Stimulated activated CD4-positive, alpha-beta T cell treated with anti-CD3 and anti-CD28 coated beads, TNF-alpha, amount 100 ng/mL, for 48 hours (primary cell): ENCODE results near the gene KIAA0513.

Experiments
- DNase-seq, 3 donors: peaks; one replicate each; pipeline ENCODE4 v3.0.0-alpha.2; 2020; ENCODE audit warnings: low read depth in 3 of 3

The KIAA0513 gene

DNA sequence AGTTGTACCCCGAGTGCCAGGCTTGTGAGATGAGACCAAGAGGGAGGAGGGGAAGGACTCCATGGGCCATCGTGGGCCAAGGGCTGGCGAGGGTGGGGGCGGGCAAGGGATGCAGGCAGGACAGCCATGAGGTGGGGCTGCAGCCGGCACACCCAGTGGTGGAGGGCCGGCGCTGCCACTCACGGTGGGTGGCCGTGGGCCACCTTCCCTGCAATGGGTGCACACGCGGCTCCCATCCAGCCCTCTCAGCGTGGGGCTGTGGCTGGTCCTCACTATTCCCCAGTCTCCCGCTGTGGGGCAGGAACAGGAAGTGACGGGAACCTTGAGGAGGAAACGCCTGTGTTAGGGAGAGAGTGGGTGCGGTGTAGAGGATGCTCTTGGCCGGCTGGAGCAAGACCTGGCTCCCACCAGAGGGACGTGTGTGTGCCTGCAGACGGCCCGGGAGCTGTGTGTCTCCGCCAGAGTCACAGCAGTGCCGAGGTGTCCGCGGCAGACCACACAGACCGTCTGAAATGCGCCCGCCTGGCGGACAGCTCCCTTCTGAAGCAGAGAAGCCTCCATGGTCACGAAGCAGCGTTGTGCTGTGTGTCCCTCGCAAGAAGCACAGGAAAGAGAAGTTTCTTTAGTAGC, 61.1 kb downstream of the KIAA0513 start:
- DNase-seq, result no peak

GRCh38 chr16:85089525-85089924, 61.9 kb downstream of the KIAA0513 start:
- DNase-seq, result no peak

DNA sequence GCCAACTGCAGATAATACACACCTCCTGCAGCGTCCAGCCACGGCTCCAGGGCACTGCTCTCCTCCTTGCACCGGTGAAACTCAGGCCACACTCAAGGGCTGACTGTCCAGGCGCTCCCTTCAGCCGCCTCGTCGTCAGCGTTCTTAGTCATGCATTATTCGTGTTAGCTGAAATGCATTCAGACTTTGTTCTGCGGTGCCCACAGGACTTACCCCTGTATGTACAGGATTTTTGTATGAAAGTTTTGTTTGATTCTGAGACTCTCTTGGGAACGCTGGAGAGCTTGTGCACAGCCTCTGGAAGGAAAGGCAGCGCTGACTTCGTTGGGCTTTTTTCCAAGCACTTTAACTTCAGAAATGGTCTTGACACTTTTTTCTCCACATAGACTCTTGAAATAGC, 62.6 kb downstream of the KIAA0513 start:
- no peak for DNase-seq

DNA sequence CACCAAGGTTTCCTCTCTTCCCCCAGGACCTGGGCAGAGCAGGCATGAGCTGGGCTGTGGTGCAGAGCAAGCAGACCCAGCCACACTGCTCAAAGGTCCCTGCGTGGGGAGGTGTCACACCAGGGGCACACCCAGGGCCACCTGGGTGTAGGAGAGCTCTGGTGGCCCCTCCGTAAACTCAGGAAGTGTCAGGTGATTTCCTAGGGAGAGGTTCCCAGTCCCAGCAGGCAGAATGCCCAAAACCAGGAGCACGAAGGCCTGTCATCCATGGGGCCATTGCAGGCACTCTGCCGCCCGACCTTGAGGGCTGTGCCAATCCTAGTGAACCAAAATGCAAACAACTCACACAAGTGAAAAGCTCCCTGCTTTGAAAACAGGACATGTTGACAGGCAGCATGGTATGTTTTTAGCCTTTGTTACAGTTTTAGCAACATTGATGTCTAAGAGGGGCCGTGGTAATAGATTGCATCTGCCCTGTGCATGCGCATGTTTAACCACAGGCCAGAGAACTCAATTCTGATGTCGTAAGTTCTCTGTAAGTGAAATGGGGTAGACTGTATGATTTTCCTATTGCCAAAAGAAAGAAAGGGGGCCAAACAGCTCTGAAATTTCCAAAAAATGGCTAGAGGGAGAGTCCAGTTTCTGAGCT, 63.4 kb downstream of the KIAA0513 start:
- no peak for DNase-seq

DNA sequence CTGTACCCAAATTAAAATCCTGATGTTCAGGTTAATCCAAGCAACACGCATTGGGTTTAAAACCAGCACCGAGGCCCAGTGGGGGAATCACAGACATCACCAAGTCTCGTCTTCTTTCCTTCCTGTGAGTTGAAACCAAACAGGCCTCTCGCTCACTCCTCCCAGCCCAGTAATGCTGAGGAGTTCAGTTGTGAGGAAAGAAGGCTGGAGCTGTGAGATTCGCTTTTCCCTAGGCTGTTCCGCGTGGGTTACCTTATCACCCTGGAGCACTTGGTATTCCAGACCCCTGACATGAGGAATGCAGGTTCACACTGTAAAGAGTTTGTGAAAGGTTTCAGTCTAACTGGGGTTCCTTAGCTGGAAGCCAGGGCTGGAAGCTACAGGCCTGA, 63.9 kb downstream of the KIAA0513 start:
- no peak for DNase-seq

DNA sequence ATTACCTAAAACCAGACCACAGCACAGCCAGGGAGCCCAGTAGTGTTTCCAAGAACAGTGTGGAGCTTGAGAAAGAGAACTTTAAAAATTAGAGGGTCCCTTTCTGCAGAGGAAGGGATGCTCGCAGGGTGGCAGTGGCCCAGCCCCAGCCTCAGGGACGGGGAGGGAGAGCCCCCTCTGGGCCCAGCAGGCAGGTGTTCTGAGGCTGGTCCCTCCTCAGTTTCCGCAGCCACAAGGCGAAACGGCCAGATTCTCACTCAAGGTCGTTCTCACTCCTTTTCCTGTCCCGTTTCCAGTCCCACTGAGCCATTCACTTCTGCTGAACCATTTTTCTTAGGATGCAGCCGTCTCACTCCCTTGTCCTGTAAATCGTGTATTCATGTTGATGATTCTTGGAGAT, 64.7 kb downstream of the KIAA0513 start:
- DNase-seq, result no peak

DNA sequence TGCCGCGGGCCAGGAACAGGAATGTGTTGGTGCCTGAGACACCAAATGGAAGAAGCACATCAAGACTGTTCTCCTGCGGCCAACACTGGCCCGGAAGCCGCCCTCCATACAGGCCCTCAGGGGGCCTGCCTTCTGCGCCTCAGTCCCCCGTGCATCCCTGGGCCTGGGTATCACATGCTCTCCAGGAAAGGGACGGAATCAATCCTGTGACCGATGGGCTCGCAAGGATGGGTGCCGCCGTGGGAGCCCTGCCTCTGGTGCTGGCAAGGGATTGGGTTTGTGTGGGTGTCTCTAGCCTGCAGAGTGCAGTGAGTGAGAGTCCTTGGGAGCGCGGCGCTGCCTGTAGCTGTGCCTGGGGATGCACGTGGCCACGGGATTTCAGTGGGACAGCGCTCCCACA, 65.3 kb downstream of the KIAA0513 start:
- no peak for DNase-seq

DNA sequence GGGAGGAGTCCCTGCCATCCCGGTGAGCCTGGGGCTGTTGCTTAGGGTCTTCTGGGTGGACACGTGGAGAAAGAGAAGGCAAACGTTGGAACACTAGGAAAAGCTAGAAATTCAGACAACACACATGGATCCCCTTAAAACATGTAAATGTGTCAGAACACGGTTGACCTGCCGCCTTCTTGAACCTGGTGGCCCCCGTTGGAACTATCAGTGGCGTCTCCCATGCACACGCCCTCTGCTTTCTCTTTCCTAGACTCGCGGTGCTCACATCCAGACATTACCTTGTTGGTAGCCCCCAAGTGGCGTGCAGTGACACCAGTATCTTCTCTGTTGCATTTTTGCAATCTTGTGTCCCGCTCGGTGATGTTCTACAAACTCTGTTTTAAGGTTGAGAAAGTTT, 66.1 kb downstream of the KIAA0513 start:
- DNase-seq, result no peak

DNA sequence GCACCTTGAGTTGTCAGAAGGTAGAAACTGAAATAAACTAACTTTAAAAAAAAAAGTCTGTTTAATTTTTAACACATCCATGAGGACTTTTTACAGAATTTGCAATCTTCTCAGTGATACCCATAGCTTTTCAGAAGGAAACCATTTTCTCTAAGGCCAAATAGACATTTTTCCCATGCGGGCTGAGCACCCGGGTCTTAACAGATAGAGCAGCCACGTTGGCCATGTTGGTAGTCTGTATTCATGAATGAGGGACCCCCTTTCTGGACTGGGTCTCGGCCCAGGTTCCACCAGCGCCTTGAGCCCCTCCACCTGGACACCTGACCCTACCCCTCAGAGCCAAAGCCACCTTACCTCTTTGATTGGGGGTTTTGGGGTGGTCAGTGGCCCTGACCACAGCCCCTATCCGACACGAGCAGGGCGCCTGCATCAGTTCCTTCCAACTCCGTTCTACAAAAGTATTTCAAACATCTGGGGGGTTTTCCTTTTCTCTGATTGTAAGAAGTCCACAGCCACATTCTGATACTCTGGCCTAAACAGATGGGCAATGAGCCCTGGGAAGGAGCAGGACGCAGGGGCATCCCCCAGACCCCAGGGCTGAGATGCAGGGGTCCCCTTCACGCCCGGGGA, 66.7 kb downstream of the KIAA0513 start:
- no peak for DNase-seq

DNA sequence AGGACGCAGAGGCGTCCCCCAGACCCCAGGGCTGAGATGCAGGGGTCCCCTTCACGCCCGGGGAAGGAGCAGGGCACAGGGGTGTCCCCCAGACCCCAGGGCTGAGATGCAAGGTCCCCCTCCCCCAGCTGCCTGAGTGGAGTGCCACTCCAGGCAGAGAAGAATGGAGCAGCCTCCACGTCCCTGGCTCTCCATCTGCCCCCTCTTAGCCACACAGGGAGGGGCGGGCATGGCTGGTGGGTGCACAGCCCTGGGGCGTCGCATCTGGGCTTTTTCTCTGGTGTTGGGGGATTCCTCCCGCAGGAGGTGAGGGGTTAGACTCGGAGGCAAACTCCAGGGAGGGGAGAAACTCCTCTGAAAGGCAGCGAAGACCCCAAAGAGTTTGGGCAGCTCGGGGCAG, 67.2 kb downstream of the KIAA0513 start:
- no peak for DNase-seq

DNA sequence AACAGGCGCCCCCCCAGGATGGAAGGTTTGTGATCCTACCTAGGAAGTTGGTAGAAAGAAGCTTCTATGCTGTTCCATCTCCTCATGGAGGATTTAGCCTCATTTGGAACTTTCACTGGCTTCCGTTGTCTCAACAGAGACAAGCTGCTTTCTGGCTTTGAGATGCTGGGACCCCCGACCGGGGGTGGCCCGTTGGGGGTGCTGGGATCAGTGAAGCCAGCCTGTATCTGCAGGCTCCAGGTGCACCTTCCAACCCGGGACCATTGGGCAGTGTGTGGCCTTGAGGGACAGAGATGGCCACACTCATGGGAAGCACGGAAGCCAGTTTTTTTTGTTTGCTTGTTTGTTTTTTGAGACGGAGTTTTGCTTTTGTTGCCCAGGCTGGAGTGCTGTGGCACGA, 69.3 kb downstream of the KIAA0513 start:
- no peak for DNase-seq

DNA sequence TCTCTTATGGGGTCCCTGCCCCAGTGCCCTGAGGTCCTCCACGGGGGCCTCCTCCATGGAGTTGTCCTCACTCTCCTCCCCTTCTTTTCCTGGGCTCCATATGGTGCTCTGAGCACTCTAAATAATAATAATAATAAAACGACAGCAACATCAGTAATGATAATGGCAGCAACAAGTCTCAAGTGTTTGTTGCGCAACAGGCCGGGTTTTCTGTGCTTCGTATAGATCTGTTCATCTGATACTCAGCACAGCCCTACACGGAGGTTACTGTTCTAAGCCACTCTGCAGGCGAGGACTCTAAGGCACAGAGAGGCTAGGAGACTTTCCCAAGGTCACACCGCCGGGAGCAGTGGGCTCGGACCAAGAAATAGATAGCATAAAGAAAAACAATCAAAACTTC, 71.0 kb downstream of the KIAA0513 start:
- DNase-seq, result no peak

- DNase-seq, result no peak
Measured at GRCh38 chr16:85100265-85100664, 72.7 kb downstream of the KIAA0513 start.

DNA sequence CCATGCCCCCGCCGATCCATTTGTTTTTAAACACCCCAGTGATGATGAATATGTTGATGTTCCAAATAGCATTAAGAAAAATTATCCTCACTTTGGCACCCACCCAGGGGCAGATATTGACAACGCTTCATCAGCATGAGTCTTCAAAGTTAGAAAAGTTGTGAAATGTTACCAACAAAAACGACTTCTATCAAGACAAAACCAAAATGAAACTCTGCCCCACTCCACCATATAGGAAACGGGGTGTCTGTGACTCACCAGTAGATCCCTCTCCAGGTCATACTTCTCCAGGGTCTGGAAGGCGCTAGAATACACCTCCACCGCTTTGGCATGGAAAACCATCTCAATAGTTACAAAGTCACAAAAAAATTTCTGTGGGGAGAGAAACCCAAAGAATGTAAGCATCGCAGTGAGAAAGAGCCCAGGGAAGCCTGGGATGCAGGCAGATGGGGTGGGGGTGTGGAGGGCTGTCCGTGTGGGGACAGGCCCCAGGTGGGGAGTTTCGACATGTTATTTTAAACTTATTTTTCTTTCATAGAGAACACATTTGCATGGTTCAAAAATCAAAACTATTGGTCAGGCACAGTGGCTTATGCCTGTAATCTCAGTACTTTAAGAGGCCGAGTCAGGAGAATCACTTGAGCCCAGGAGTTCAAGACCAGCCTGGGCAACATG, 74.5 kb downstream of the KIAA0513 start:
- no peak for DNase-seq

DNA sequence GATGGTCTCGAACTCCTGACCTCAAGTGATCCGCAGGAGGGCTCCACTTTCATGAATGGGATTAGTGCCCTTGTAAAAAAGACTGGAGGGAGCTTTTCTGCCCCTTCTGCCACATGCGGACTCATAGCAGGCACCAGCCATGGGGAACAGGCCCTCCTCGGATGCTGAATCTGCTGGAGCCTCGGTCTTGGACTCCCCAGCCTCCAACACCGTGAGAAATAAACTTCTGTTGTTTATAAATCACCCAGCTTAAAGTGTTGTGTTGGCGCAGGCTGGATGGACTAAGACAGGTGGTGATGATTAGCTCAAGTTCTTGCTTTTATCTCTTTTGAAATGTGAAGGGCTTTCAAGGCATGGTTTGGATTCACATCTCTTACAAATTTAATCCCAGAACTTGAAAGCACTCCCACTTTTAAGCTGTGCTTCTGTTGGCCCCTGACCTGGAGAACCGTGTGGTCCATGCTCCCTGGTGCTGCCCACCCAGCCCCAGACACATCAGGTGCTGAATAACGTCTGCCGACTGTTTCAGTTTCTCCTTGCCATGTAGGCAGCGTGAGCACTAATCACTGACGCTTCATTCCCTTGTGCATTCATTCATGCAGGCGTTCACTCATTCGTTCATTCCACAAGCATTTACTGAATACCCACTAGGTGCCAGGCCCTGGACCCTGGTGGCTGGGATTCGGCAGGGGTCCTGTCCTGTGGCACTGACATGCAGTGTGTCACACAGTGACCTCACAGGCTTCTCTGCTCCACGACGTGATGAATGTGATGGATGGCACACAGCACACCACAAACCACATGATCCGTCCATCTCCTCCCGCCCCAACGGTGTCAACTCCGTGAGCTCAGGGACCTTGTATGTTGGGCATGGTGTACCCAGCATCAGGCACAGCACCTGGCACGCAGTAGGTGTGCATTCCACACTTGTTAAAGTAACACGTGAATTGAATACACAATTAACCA, 75.8 kb downstream of the KIAA0513 start:
- no peak for DNase-seq

DNA sequence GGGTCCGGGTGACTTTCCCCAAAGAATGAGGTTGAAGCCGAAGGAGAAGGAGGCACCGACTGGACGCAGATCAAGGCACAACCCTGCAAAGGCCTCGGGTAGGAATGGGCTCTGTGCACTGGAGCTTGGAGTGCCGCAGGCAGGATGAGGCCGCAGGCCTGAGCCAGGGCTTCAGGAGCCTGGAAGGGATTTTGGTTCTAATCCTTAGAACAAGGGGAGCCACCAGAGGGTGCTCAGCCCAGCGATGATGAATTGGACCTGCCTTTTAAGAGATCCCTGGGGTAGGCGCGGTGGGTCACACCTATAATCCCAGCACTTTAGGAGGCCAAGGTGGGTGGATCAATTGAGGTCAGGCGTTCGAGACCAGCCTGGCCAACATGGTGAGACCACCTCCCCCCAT, 76.6 kb downstream of the KIAA0513 start:
- no peak for DNase-seq

DNA sequence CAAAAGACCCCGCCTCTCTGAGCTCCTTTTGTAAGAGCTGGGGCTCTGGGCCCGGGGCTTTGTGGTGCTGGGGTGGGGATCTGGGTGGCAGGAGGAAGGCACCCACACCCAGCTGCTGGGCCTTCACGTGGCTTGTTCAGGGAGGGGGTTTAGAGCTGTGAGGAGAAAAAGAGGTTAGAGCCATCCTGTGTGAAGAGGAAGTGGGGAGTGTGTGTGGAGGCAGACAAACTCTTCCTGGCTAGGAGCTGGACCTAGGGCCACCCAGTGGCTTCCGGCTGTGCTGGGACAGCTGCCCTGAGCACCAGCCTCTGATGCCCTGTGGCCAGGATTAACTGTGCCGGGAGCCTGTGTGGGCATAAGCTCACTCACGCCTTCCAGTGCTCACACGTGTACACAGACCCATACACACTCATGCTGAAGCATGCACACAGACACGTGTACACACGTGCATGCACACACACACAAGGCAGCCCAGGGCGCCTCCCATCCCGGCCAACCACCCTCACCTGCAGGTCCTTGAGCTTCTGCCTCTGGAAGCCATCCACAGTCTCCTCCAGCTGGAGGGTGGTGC, 77.3 kb downstream of the KIAA0513 start:
- DNase-seq, result no peak

DNA sequence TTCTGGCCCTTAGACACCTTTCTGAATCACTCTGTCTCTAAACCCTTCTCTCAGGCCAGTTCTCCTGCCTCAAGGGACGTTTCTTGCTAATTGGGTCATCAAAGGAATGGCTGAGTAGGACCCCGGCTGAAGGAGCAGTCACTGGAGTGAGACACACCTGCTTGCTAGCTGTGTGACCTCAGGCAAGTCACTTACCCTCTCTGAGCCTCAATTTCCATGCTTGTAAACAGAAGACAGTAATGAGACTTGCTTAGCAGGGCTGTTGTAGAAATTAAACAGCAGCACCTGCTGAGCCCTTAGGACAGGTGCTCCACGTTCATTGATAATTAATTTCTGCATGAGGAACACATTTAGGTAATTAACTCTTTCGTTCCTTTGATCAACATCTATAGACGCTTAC, 77.9 kb downstream of the KIAA0513 start:
- DNase-seq, result no peak

GRCh38 chr16:85107083-85107482, 79.5 kb downstream of the KIAA0513 start:
- DNase-seq, result no peak

DNA sequence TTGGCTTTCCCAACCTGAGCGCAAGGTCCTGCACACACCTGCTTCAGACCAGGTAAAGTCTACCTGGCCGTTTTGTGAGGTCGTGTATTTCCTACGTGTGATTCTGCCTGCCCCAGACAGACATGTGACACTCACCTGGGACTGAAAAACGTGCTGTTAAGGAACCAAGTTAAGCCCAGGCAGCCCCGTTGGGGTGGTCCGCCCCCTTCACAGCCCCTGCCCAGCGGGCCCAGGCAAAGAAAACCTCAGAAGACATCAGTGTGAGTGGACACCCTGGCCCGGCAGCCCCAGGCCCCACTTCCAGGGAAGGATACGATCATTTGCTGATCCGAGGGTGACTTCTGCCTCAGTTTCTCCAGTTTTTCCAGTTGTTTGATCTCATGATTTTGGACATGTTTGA, 79.9 kb downstream of the KIAA0513 start:
- DNase-seq, result no peak

- no peak for DNase-seq
Measured at GRCh38 chr16:85110105-85110504, 82.5 kb downstream of the KIAA0513 start.
